Body of pancreas (tissue), 4 donors: ENCODE measurements around the gene EMSY.
A peak's percentile ranks its signal among the peaks of the same experiment; 100 is the strongest.

Experiments
- POLR2A ChIP-seq, 3 donors: fragments of 450-650 bp; IDR thresholded peaks; one replicate each; pipeline ENCODE4 v1.6.1; 2016; ENCODE audit warnings: antibody characterized with exemption in 3 of 3, mild to moderate bottlenecking in 2 of 3
- TF ChIP-seq, protein P1 (sequence below), 7 experiments: fragments of 450-650 bp in 4 of 7; fragments of 200-600 bp in 3 of 7; sonication (generic) in 3 of 7; IDR thresholded peaks; one replicate each; pipeline ENCODE4 v1.5.1; 2016 to 2019; ENCODE audit warnings: antibody characterized with exemption in 7 of 7

DNA sequence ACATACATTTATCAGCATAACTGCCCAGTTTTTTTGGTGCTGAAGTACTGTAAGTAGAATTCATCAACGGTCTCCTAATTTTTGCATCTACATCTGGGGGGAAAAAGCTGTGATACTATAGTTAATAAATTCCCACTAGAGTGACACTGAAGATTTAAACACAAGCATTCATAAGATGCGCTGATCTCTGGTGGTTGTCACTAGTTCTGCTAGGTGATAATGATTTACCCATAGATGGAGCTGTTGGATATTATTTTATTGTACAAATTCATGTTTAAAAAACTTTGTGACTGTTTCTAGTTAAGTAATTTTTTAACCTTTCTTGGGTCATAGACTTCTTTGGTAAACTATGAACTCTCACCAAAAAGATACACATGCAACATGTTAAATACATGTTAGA is 106.6 kb downstream of the EMSY start:
- TF ChIP-seq, protein P1, sequence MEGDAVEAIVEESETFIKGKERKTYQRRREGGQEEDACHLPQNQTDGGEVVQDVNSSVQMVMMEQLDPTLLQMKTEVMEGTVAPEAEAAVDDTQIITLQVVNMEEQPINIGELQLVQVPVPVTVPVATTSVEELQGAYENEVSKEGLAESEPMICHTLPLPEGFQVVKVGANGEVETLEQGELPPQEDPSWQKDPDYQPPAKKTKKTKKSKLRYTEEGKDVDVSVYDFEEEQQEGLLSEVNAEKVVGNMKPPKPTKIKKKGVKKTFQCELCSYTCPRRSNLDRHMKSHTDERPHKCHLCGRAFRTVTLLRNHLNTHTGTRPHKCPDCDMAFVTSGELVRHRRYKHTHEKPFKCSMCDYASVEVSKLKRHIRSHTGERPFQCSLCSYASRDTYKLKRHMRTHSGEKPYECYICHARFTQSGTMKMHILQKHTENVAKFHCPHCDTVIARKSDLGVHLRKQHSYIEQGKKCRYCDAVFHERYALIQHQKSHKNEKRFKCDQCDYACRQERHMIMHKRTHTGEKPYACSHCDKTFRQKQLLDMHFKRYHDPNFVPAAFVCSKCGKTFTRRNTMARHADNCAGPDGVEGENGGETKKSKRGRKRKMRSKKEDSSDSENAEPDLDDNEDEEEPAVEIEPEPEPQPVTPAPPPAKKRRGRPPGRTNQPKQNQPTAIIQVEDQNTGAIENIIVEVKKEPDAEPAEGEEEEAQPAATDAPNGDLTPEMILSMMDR (IDR thresholded peaks at IDR 0.05): peak in 1 of 7 experiments; percentile 2
- TF ChIP-seq POLR2A (IDR thresholded peaks at IDR 0.05): no peak
